T-cell (primary cell): ENCODE results near the gene SLC25A26. TPM values are rescaled to one million over a fixed set of nuclear protein-coding genes. Genes with fewer than 3 reads are reported as not detected.

Source experiments
- ATAC-seq, 4 experiments: fragments of 200-7000 bp in 3 of 4; fragments of 150-1000 bp in 1 of 4; cut with Tn5 transposase; replicated peaks in 1 of 4; 1 replicate in 3 of 4; 2 replicates in 1 of 4; pipeline ENCODE4 v1.10.0; 2021; ENCODE audit warnings: moderate library complexity in 3 of 4, mild to moderate bottlenecking in 2 of 4, moderate number of reproducible peaks in 1 of 4
- CTCF ChIA-PET, 2 donors: fragments of 300-600 bp; sonication (Branson Sonifier 250); formaldehyde crosslinking; loops; one replicate each; lab custom pipeline; 2022; ENCODE audit warnings: antibody characterized with exemption in 2 of 2; lab: Charles Lee
- POLR2A ChIA-PET, 2 donors: fragments of 300-600 bp; sonication (Branson Sonifier 250); formaldehyde crosslinking; loops; one replicate each; lab custom pipeline; 2022; ENCODE audit warnings: antibody characterized with exemption in 2 of 2; lab: Charles Lee
- DNase-seq, 35 experiments: peaks; one replicate each; pipeline versions ENCODE4 v3.0.0 to v3.0.0-alpha.2; 2013 to 2023
- H3K27ac ChIP-seq: one replicate; pipeline ENCODE4 v1.5.1; 2013; ENCODE audit warnings: low read length
- H3K27me3 ChIP-seq, 2 experiments: replicated peaks in 1 of 2; 1 replicate in 1 of 2; 2 replicates in 1 of 2; pipeline versions ENCODE4 v1.6.1 to v1.7.0; 2013; ENCODE audit warnings: low read length in 1 of 2, mixed read lengths in 1 of 2; ENCODE audit not compliant: control insufficient read depth in 2 of 2, insufficient read depth in 2 of 2; ENCODE audit errors: extremely low read depth in 1 of 2
- H3K36me3 ChIP-seq, 2 donors: 1 replicate in 1 of 2; 2 replicates in 1 of 2; pipeline versions ENCODE4 v1.6.1 to v1.7.0; 2013; ENCODE audit warnings: low read length in 1 of 2; ENCODE audit not compliant: control insufficient read depth in 2 of 2, insufficient read depth in 1 of 2; ENCODE audit errors: extremely low read depth in 1 of 2
- H3K4me1 ChIP-seq, 2 experiments: 1 replicate in 1 of 2; 2 replicates in 1 of 2; pipeline versions ENCODE4 v1.6.1 to v1.7.0; 2013; ENCODE audit warnings: low read length in 2 of 2, mixed read lengths in 1 of 2; ENCODE audit not compliant: insufficient read depth in 2 of 2, control insufficient read depth in 1 of 2; ENCODE audit errors: extremely low read depth in 1 of 2
- H3K4me3 ChIP-seq, 2 donors: 1 replicate in 1 of 2; 2 replicates in 1 of 2; pipeline versions ENCODE4 v1.5.1 to v1.7.0; 2013; ENCODE audit warnings: mild to moderate bottlenecking in 2 of 2, low read length in 1 of 2, moderate library complexity in 1 of 2; ENCODE audit not compliant: control insufficient read depth in 1 of 2; ENCODE audit errors: extremely low read depth in 1 of 2
- H3K9me3 ChIP-seq: 2 replicates; pipeline ENCODE4 v1.7.0; 2013
- H3K27ac Mint-ChIP-seq, 2 donors: one replicate each; pipeline ENCODE4 v1.8.0; 2020 to 2021; ENCODE audit warnings: mild to moderate bottlenecking in 2 of 2, mixed read lengths in 2 of 2
- H3K27me3 Mint-ChIP-seq, 2 donors: one replicate each; pipeline ENCODE4 v1.8.0; 2021 to 2022; ENCODE audit warnings: mixed read lengths in 2 of 2
- H3K36me3 Mint-ChIP-seq: one replicate; pipeline ENCODE4 v1.8.0; 2021; ENCODE audit warnings: mixed read lengths
- H3K4me1 Mint-ChIP-seq, 3 donors: one replicate each; pipeline ENCODE4 v1.8.0; 2020 to 2022; ENCODE audit warnings: mixed read lengths in 3 of 3, mild to moderate bottlenecking in 1 of 3
- H3K4me3 Mint-ChIP-seq, 3 donors: one replicate each; pipeline ENCODE4 v1.8.0; 2020 to 2022; ENCODE audit warnings: mild to moderate bottlenecking in 3 of 3, mixed read lengths in 3 of 3, moderate library complexity in 3 of 3
- H3K9me3 Mint-ChIP-seq, 3 donors: one replicate each; pipeline ENCODE4 v1.8.0; 2020 to 2022; ENCODE audit warnings: mixed read lengths in 3 of 3
- WGBS: methylation state at CpG from one replicate; pipeline ENCODE4 v1.1.5; 2013; ENCODE audit warnings: missing lambda C conversion rate; ENCODE audit not compliant: insufficient coverage; 5-methylcytosine and 5-hydroxymethylcytosine counted together
- total RNA-seq, 35 experiments: library from RNA in 6 of 35; stranded (reverse) in 6 of 35; fragments of 120-200 nt in 1 of 35; gene quantifications; one replicate each; pipeline versions ENCODE4 v1.2.1 to v1.2.4 and lab custom pipeline; 2013 to 2026

The SLC25A26 gene
- total RNA-seq, 5 donors from 2014 or later (not counting 1 experiment from before 2014, with no cell fraction given), result 16.6 to 26.9 (median 23.5) TPM

DNA sequence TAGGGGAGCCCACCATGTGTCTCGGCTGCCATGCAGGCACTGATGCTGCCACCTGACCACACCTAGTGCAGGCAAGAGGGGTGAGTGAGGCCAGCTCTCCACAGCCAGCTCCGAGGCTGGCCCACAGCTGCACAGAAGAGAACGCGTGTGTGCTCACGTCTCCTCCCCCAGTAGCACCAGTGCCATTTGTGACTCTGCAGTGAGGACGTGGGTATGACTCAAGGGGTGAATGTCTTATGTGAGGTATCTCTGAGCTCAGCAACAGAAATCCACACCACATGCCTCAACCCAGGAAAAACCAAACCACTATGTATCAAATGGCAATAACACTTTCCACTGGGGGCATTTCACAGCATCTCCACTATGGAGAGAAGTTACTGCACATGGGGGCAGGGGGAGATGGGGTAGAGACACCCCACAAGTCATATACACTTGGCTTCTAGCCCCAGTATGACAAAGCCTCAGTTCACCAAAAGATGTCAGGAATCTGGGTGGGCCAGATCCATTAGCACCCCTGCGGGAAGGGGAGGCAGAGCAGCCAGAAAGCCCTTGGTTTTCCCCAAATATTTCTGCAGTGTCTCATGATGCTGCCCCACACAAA is 192.4 kb downstream of the SLC25A26 start:
- Mint-ChIP-seq H3K36me3 (peaks cover 56% of the 10 kb centered on the region), H3K27ac (no peak overlapping the region), H3K4me3 (no peak overlapping the region), H3K27me3 (no peaks in the 10 kb centered on the region), H3K4me1 (peaks cover 0 to 3% (median 3%) of the 10 kb centered on the region in 3 donors), H3K9me3 (no peaks in the 10 kb centered on the region)
- 86% methylated on average over 3 of the region's 7 CpGs for WGBS
- Histone ChIP-seq H3K4me1 (no peaks in the 10 kb centered on the region), H3K27ac (no peak overlapping the region), H3K36me3 (peaks cover 8 to 44% of the 10 kb centered on the region in 2 donors), H3K4me3 (no peak overlapping the region), H3K27me3 (no peaks in the 10 kb centered on the region), H3K9me3 (no peaks in the 10 kb centered on the region)
- no peak for DNase-seq
- no peak for ATAC-seq
- CTCF ChIA-PET, result interaction anchor here (0.6 to 1.0 kb wide), 2 partner anchors 409 to 976 kb away, joined by 4 read pairs; no protein-coding TSS in a partner anchor
- POLR2A ChIA-PET, result no interaction called here

GRCh38 chr3:66414846-66415245 is 194.0 kb downstream of the SLC25A26 start:
- H3K36me3 Mint-ChIP-seq, result peaks cover 63% of the 10 kb centered on the region
- ATAC-seq, result no peak
- no peaks in the 10 kb centered on the region for H3K9me3 ChIP-seq
- H3K36me3 ChIP-seq, result peaks cover 8 to 33% of the 10 kb centered on the region in 2 donors
- no peaks in the 10 kb centered on the region for H3K27me3 Mint-ChIP-seq
- H3K4me3 Mint-ChIP-seq, result no peak overlapping the region
- H3K27ac ChIP-seq, result no peak overlapping the region
- no peak overlapping the region for H3K27ac Mint-ChIP-seq
- WGBS, result 80% methylated on average over 1 of the region's 5 CpGs
- H3K4me3 ChIP-seq, result no peak overlapping the region
- H3K4me1 Mint-ChIP-seq, result peaks cover 5 to 14% (median 13%) of the 10 kb centered on the region in 3 donors
- H3K4me1 ChIP-seq, result no peaks in the 10 kb centered on the region
- no peaks in the 10 kb centered on the region for H3K27me3 ChIP-seq
- H3K9me3 Mint-ChIP-seq, result no peaks in the 10 kb centered on the region
- no peak for DNase-seq
- ChIA-PET POLR2A (no interaction called here), CTCF (interaction anchor here in 1 of 2 donors (2.0 kb wide), 1 partner anchor 11 kb away, joined by 5 read pairs; no protein-coding TSS in a partner anchor)

GRCh38 chr3:66415867-66416428 is 195.1 kb downstream of the SLC25A26 start:
- Histone ChIP-seq H3K4me1 (no peaks in the 10 kb centered on the region), H3K9me3 (no peaks in the 10 kb centered on the region), H3K27ac (no peak overlapping the region), H3K4me3 (no peak overlapping the region), H3K27me3 (no peaks in the 10 kb centered on the region), H3K36me3 (peaks cover 8 to 27% of the 10 kb centered on the region in 2 donors)
- ChIA-PET POLR2A (no interaction called here), CTCF (no interaction called here)
- peaks cover 67% of the 10 kb centered on the region for H3K36me3 Mint-ChIP-seq
- no peak overlapping the region for H3K4me3 Mint-ChIP-seq
- H3K27me3 Mint-ChIP-seq, result no peaks in the 10 kb centered on the region
- peaks cover 12 to 23% (median 22%) of the 10 kb centered on the region in 3 donors for H3K4me1 Mint-ChIP-seq
- H3K9me3 Mint-ChIP-seq, result peaks cover 0 to 5% (median 4%) of the 10 kb centered on the region in 3 donors
- ATAC-seq (no peak), DNase-seq (no peak)
- WGBS, result 88% methylated on average over 2 of the region's 5 CpGs
- H3K27ac Mint-ChIP-seq, result no peak overlapping the region

DNA sequence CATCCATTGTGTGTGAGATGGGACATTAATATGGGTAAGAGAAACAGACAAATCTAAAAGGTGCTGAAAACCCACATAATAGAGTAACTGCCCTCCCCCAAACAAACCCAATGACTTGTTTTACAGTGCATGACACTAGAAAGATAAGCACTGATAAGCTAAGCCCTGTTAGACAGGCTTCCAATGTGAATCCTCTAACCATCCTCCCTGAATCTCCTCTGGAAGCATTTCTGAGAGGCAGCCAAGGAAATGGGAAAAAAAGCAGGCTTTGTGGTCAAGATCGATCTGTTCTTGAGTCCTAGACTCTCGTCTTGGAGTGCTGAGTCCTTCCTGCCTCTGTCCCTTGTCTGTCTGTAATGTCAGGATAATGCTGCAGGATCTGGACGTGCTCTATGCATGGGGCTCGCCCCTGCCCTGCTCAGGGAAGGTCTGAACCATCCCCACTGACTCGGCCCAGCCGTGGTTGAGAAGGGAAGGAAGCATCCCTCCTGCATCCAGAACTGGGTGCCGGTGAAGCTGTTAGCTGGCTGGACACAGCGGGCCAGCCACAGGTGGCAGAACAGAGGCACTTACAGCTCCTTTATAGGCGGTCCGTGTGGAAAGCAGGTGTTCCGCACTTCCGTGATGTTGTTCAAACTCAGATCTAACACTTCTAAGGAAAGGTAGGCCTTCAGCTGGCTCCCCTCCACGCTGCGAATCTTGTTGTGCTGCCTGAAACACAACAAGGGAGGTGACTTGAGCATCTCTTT is 195.9 kb downstream of the SLC25A26 start:
- no peaks in the 10 kb centered on the region for H3K27me3 ChIP-seq
- Mint-ChIP-seq H3K27ac (no peak overlapping the region), H3K4me3 (no peak overlapping the region)

GRCh38 chr3:66418475-66418931 is 197.7 kb downstream of the SLC25A26 start:
- Histone ChIP-seq H3K4me3 (no peak overlapping the region), H3K9me3 (no peaks in the 10 kb centered on the region), H3K36me3 (peaks cover 5 to 11% of the 10 kb centered on the region in 2 donors), H3K27me3 (no peaks in the 10 kb centered on the region), H3K27ac (no peak overlapping the region), H3K4me1 (no peaks in the 10 kb centered on the region)
- Mint-ChIP-seq H3K4me3 (no peak overlapping the region), H3K27me3 (no peaks in the 10 kb centered on the region), H3K9me3 (peaks cover 8 to 16% (median 16%) of the 10 kb centered on the region in 3 donors), H3K4me1 (peaks cover 13 to 26% (median 22%) of the 10 kb centered on the region in 3 donors), H3K36me3 (peaks cover 59% of the 10 kb centered on the region), H3K27ac (peak overlapping the region in 1 of 2 donors; percentile 34)
- ChIA-PET POLR2A (no interaction called here), CTCF (no interaction called here)
- WGBS, result 94% methylated on average over 10 of the region's 12 CpGs
- ATAC-seq, result no peak
- DNase-seq, result no peak

More for the DNA sequence above, 195.9 kb downstream of the SLC25A26 start:
- peaks cover 12 to 25% (median 22%) of the 10 kb centered on the region in 3 donors for H3K4me1 Mint-ChIP-seq
- ATAC-seq (no peak), DNase-seq (no peak)
- WGBS, result 91% methylated on average over 14 of the region's 14 CpGs
- Histone ChIP-seq H3K4me1 (no peaks in the 10 kb centered on the region), H3K36me3 (peaks cover 8 to 22% of the 10 kb centered on the region in 2 donors), H3K9me3 (no peaks in the 10 kb centered on the region), H3K4me3 (no peak overlapping the region), H3K27ac (no peak overlapping the region)
- no peaks in the 10 kb centered on the region for H3K27me3 Mint-ChIP-seq
- H3K36me3 Mint-ChIP-seq, result peaks cover 62% of the 10 kb centered on the region
- ChIA-PET POLR2A (no interaction called here), CTCF (interaction anchor here in 1 of 2 donors (0.5 kb wide), 1 partner anchor 397 kb away, joined by 6 read pairs; no protein-coding TSS in a partner anchor)
- peaks cover 0 to 7% (median 5%) of the 10 kb centered on the region in 3 donors for H3K9me3 Mint-ChIP-seq

- no peaks in the 10 kb centered on the region for H3K4me1 ChIP-seq
- CTCF ChIA-PET, result interaction anchor here in 1 of 2 donors (0.5 to 0.7 kb wide), 2 partner anchors 12 to 31 kb away, joined by 3 to 8 read pairs; no protein-coding TSS in a partner anchor
Observed at GRCh38 chr3:66419036-66419435, 198.2 kb downstream of the SLC25A26 start.

More at GRCh38 chr3:66419036-66419435, 198.2 kb downstream of the SLC25A26 start:
- H3K27ac ChIP-seq, result no peak overlapping the region
- H3K27ac Mint-ChIP-seq, result peak overlapping the region; percentile 37 to 52
- peaks cover 4 to 11% of the 10 kb centered on the region in 2 donors for H3K36me3 ChIP-seq
- 95% methylated on average over 8 of the region's 14 CpGs for WGBS
- peaks cover 8 to 18% (median 18%) of the 10 kb centered on the region in 3 donors for H3K9me3 Mint-ChIP-seq
- H3K27me3 Mint-ChIP-seq, result no peaks in the 10 kb centered on the region
- H3K27me3 ChIP-seq, result no peaks in the 10 kb centered on the region
- H3K4me3 Mint-ChIP-seq, result no peak overlapping the region
- peaks cover 62% of the 10 kb centered on the region for H3K36me3 Mint-ChIP-seq
- H3K4me1 Mint-ChIP-seq, result peaks cover 19 to 28% (median 22%) of the 10 kb centered on the region in 3 donors
- no peak overlapping the region for H3K4me3 ChIP-seq
- POLR2A ChIA-PET, result no interaction called here
- no peaks in the 10 kb centered on the region for H3K9me3 ChIP-seq
- no peak for ATAC-seq
- DNase-seq, result no peak
